Neural progenitor cell (in vitro differentiated cells): ENCODE measurements around the gene COX20. TPM values are rescaled to one million over a fixed set of nuclear protein-coding genes. Genes with fewer than 3 reads are reported as not detected.

Experiments
- DNase-seq: peaks from one replicate; pipeline ENCODE4 v3.0.0-alpha.2; 2016; ENCODE audit warnings: low spot score
- H2AFZ ChIP-seq: fragments of 200-600 bp; sonication (generic); replicated peaks from 2 replicates; pipeline ENCODE4 v1.6.1; 2016; ENCODE audit warnings: antibody characterized with exemption
- H3F3A ChIP-seq: fragments of 200-600 bp; sonication (generic); 2 replicates; pipeline ENCODE4 v1.6.1; 2016; ENCODE audit warnings: antibody characterized with exemption, low read depth
- H3K27ac ChIP-seq: fragments of 200-600 bp; sonication (generic); 2 replicates; pipeline ENCODE4 v1.5.1; 2016; ENCODE audit warnings: mild to moderate bottlenecking
- H3K27me3 ChIP-seq: fragments of 200-600 bp; sonication (generic); 2 replicates; pipeline ENCODE4 v1.6.1; 2016; ENCODE audit warnings: mild to moderate bottlenecking, moderate library complexity
- H3K36me3 ChIP-seq: fragments of 200-600 bp; sonication (generic); 2 replicates; pipeline ENCODE4 v1.5.1; 2016
- H3K4me1 ChIP-seq: fragments of 200-600 bp; sonication (generic); 2 replicates; pipeline ENCODE4 v1.6.1; 2016; ENCODE audit warnings: mixed run types
- H3K4me2 ChIP-seq: fragments of 200-600 bp; sonication (generic); 2 replicates; pipeline ENCODE4 v1.6.1; 2016
- H3K4me3 ChIP-seq: fragments of 200-600 bp; sonication (generic); 2 replicates; pipeline ENCODE4 v1.5.1; 2016
- H3K79me2 ChIP-seq: fragments of 200-600 bp; sonication (generic); 2 replicates; pipeline ENCODE4 v1.6.1; 2016; ENCODE audit warnings: low read depth
- H3K9ac ChIP-seq: fragments of 200-600 bp; sonication (generic); 2 replicates; pipeline ENCODE4 v1.6.1; 2016
- H3K9me3 ChIP-seq: fragments of 200-600 bp; sonication (generic); 2 replicates; pipeline ENCODE4 v1.5.1; 2016; ENCODE audit warnings: low read depth
- H4K20me1 ChIP-seq: fragments of 200-600 bp; sonication (generic); 2 replicates; pipeline ENCODE4 v1.6.1; 2016; ENCODE audit warnings: low read depth
- H3K27ac Mint-ChIP-seq: 3 replicates; pipeline ENCODE4 v1.8.0; 2021; ENCODE audit warnings: mixed read lengths
- H3K27me3 Mint-ChIP-seq: 2 replicates; pipeline ENCODE4 v1.8.0; 2022; ENCODE audit warnings: low read depth, mild to moderate bottlenecking, inconsistent platforms, moderate library complexity, mixed read lengths; ENCODE audit not compliant: insufficient read depth
- H3K36me3 Mint-ChIP-seq: 3 replicates; pipeline ENCODE4 v1.8.0; 2021; ENCODE audit warnings: mixed read lengths
- H3K4me1 Mint-ChIP-seq: 3 replicates; pipeline ENCODE4 v1.8.0; 2021; ENCODE audit warnings: mixed read lengths
- H3K4me3 Mint-ChIP-seq: 3 replicates; pipeline ENCODE4 v1.8.0; 2021; ENCODE audit warnings: mild to moderate bottlenecking, moderate library complexity, mixed read lengths
- H3K9me3 Mint-ChIP-seq: 3 replicates; pipeline ENCODE4 v1.8.0; 2020; ENCODE audit warnings: mixed read lengths
- CTCF ChIP-seq: fragments of 200-600 bp; sonication (generic); IDR thresholded peaks from 2 replicates; pipeline ENCODE4 v1.5.1; 2017; ENCODE audit warnings: antibody characterized with exemption, mild to moderate bottlenecking
- EZH2 ChIP-seq: fragments of 200-600 bp; sonication (generic); IDR thresholded peaks from 2 replicates; pipeline ENCODE4 v1.6.1; 2017; ENCODE audit warnings: antibody characterized with exemption, mild to moderate bottlenecking, moderate library complexity
- EZH2phosphoT487 ChIP-seq: fragments of 200-600 bp; sonication (generic); IDR thresholded peaks from 2 replicates; pipeline ENCODE4 v1.6.1; 2017; ENCODE audit warnings: antibody characterized with exemption
- total RNA-seq: library from RNA; depleted of rRNA; stranded (reverse); fragments of >200 nt; gene quantifications from 2 replicates; pipeline ENCODE4 v1.2.3, GENCODE V29; 2015; ENCODE audit warnings: low replicate concordance

The COX20 gene
- total RNA-seq, 1 donor from 2014 or later, result 81.6 TPM

DNA sequence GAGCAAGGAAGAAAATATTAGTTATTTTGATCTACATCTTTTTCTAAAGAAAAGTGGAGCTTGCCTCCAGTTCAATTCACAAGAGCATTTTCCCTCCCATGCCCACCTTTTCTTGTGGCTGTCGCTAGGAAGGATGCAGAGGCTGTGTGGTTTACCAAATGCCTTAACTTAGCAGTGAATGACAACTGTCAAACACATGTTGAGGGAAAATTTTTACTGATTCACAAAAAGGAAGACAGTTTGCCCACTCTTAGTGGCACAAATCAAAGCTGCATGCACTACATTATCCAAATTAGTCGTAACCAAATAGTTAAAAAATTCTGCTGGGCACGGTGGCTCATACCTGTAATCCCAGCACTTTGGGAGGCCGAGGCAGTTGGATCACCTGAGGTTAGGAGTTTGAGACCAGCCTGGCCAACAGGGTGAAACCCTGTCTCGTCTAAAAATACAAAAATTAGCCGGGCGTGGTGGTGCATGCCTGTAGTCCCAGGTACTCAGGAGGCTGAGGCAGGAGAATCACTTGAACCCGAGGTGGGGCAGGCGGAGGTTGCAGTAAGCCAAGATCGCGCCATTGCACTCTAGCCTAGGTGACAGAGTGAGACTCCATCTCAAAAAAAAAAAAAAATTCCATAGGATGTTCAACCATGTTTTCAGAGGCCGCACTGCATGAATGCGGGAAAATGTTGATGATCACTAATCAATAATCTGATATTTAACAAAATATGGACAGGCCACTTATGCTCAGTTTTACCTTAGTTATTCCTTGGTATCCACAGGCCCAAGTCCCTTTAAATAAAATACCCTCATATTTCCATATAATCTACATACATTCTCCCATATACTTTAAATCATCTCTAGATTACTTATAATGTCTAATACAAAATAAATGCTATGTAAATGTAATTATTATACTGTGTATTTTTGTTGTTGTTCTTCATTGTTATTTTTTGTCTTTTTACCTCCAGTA is 9.0 kb downstream of the COX20 start:
- H4K20me1 ChIP-seq, result peaks cover 27% of the 10 kb centered on the region
- no peak overlapping the region for H3K9ac ChIP-seq
- no peaks in the 10 kb centered on the region for H3K9me3 Mint-ChIP-seq
- no peak overlapping the region for H3K4me3 Mint-ChIP-seq
- DNase-seq, result no peak
- peaks cover 67% of the 10 kb centered on the region for H3K36me3 ChIP-seq
- peaks cover 3% of the 10 kb centered on the region for H3K4me1 Mint-ChIP-seq
- H3K9me3 ChIP-seq, result no peaks in the 10 kb centered on the region
- peaks cover 53% of the 10 kb centered on the region for H3K36me3 Mint-ChIP-seq
- H3K79me2 ChIP-seq, result peaks cover 92% of the 10 kb centered on the region
- no peak overlapping the region for H2AFZ ChIP-seq
- TF ChIP-seq CTCF, result no peak
- no peak for TF ChIP-seq EZH2phosphoT487
- H3K27ac ChIP-seq, result no peak overlapping the region
- H3F3A ChIP-seq, result peaks cover 100% of the 10 kb centered on the region
- no peak overlapping the region for H3K4me2 ChIP-seq
- H3K27me3 Mint-ChIP-seq, result peaks cover 4% of the 10 kb centered on the region
- no peaks in the 10 kb centered on the region for H3K4me1 ChIP-seq
- no peak overlapping the region for H3K27ac Mint-ChIP-seq
- H3K27me3 ChIP-seq, result no peaks in the 10 kb centered on the region
- H3K4me3 ChIP-seq, result no peak overlapping the region

GRCh38 chr1:244846653-244847052 is 11.2 kb downstream of the COX20 start:
- Mint-ChIP-seq H3K4me1 (no peaks in the 10 kb centered on the region), H3K27ac (no peak overlapping the region), H3K27me3 (no peaks in the 10 kb centered on the region), H3K9me3 (no peaks in the 10 kb centered on the region), H3K4me3 (no peak overlapping the region), H3K36me3 (peaks cover 57% of the 10 kb centered on the region)
- Histone ChIP-seq H3K79me2 (peaks cover 92% of the 10 kb centered on the region), H3K4me3 (no peak overlapping the region), H3K4me1 (no peaks in the 10 kb centered on the region), H3K4me2 (no peak overlapping the region), H3K36me3 (peaks cover 69% of the 10 kb centered on the region), H3K9me3 (no peaks in the 10 kb centered on the region), H3K9ac (no peak overlapping the region), H3K27me3 (no peaks in the 10 kb centered on the region), H3K27ac (peak overlapping the region; percentile 36), H4K20me1 (peaks cover 42% of the 10 kb centered on the region), H3F3A (peaks cover 98% of the 10 kb centered on the region), H2AFZ (no peak overlapping the region)
- TF ChIP-seq EZH2phosphoT487 (no peak), EZH2 (no peak), CTCF (no peak)
- no peak for DNase-seq

GRCh38 chr1:244849189-244849866 is 13.9 kb downstream of the COX20 start:
- Mint-ChIP-seq H3K27me3 (no peaks in the 10 kb centered on the region), H3K9me3 (no peaks in the 10 kb centered on the region), H3K4me3 (no peak overlapping the region), H3K4me1 (peaks cover 2% of the 10 kb centered on the region), H3K36me3 (peaks cover 59% of the 10 kb centered on the region), H3K27ac (no peak overlapping the region)
- no peak overlapping the region for H3K9ac ChIP-seq
- peaks cover 71% of the 10 kb centered on the region for H3K36me3 ChIP-seq
- H4K20me1 ChIP-seq, result peaks cover 68% of the 10 kb centered on the region
- H2AFZ ChIP-seq, result no peak overlapping the region
- H3F3A ChIP-seq, result peaks cover 98% of the 10 kb centered on the region
- H3K79me2 ChIP-seq, result peaks cover 92% of the 10 kb centered on the region
- H3K4me2 ChIP-seq, result no peak overlapping the region
- TF ChIP-seq EZH2, result no peak
- no peak for TF ChIP-seq CTCF
- no peak for TF ChIP-seq EZH2phosphoT487
- H3K27me3 ChIP-seq, result no peaks in the 10 kb centered on the region
- no peaks in the 10 kb centered on the region for H3K9me3 ChIP-seq
- peak overlapping the region; percentile 42 for H3K27ac ChIP-seq
- H3K4me1 ChIP-seq, result no peaks in the 10 kb centered on the region
- DNase-seq, result no peak
- H3K4me3 ChIP-seq, result no peak overlapping the region
